GM23248 (cell line): ENCODE measurements around the gene ANKRD40.

Source experiments
- EZH2 ChIP-seq: fragments of 200-600 bp; sonication (generic); IDR thresholded peaks from 2 replicates; pipeline ENCODE4 v1.6.1; 2018; ENCODE audit warnings: antibody characterized with exemption, mild to moderate bottlenecking; ENCODE audit not compliant: insufficient read depth, poor library complexity, severe bottlenecking
- EZH2phosphoT487 ChIP-seq: fragments of 200-600 bp; sonication (generic); IDR thresholded peaks from 2 replicates; pipeline ENCODE4 v1.6.1; 2018; ENCODE audit warnings: antibody characterized with exemption, moderate library complexity, mild to moderate bottlenecking, low read depth; ENCODE audit not compliant: insufficient read depth

DNA sequence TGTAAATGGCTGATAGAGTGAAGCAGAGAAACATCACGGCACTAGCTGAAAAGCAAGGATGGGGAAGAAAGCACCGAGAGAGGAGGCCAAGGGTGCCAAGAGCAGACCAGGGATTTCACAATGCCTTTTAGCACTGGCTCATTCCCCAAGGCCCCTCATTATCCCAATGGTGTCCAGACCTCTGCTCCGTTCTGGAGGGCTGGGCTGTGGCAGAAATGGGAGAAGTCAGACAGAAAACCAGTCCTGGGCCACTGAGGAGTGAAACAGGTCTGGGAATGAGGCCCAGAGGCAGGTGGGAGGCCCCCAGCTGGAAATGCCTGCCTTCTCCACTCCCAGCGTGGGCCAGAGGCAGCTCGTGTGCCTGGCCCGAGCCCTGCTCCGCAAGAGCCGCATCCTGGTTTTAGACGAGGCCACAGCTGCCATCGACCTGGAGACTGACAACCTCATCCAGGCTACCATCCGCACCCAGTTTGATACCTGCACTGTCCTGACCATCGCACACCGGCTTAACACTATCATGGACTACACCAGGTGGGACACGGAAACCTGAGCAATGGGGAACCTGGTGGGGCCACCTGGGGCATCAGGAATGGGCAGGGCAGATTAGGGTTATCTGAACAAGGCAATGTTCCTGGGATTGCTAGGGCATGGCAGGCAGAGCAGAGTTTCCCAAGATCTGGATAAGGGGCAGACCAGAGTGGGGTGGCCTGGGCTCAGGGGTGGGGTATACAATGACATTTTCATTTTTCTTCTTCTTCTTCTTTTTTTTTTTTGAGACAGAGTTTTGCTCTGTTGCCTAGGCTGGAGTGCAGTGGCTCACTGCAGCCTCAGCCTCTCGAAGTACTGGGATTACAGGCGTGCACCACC lies 20.3 kb downstream of the ANKRD40 start:
- TF ChIP-seq EZH2phosphoT487 (no peak), EZH2 (no peak)
